Smooth muscle cell (in vitro differentiated cells): Measurements from ENCODE around the gene C3orf22. TPM values are rescaled to one million over a fixed set of nuclear protein-coding genes. Genes with fewer than 3 reads are reported as not detected.
A peak's percentile ranks its signal among the peaks of the same experiment; 100 is the strongest.

Experiments
- DNase-seq: peaks from one replicate; lab custom pipeline; 2025; ENCODE audit not compliant: unreplicated experiment; lab: John Stamatoyannopoulos, UW
- H2AFZ ChIP-seq: fragments of 200-600 bp; sonication (generic); 2 replicates; pipeline ENCODE4 v1.6.0; 2016; ENCODE audit warnings: antibody characterized with exemption, low read depth, mild to moderate bottlenecking
- H3F3A ChIP-seq: fragments of 200-600 bp; sonication (generic); 2 replicates; pipeline ENCODE4 v1.6.0; 2017; ENCODE audit warnings: antibody characterized with exemption, low read depth
- H3K27ac ChIP-seq: fragments of 200-600 bp; sonication (generic); 2 replicates; pipeline ENCODE4 v1.5.1; 2016; ENCODE audit warnings: low read depth, mild to moderate bottlenecking
- H3K27me3 ChIP-seq: fragments of 200-600 bp; sonication (generic); 2 replicates; pipeline ENCODE4 v1.6.1; 2016; ENCODE audit warnings: low read depth, mild to moderate bottlenecking
- H3K36me3 ChIP-seq: fragments of 200-600 bp; sonication (generic); 2 replicates; pipeline ENCODE4 v1.5.1; 2016; ENCODE audit warnings: low read depth
- H3K4me1 ChIP-seq: fragments of 200-600 bp; sonication (generic); 2 replicates; pipeline ENCODE4 v1.5.1; 2016; ENCODE audit warnings: low read depth
- H3K4me2 ChIP-seq: fragments of 200-600 bp; sonication (generic); 2 replicates; pipeline ENCODE4 v1.6.0; 2016; ENCODE audit warnings: mild to moderate bottlenecking
- H3K4me3 ChIP-seq: fragments of 200-600 bp; sonication (generic); 2 replicates; pipeline ENCODE4 v1.5.1; 2016; ENCODE audit warnings: mild to moderate bottlenecking
- H3K79me2 ChIP-seq: fragments of 200-600 bp; sonication (generic); 2 replicates; pipeline ENCODE4 v1.6.0; 2016; ENCODE audit warnings: low read depth, mild to moderate bottlenecking
- H3K9ac ChIP-seq: fragments of 200-600 bp; sonication (generic); 2 replicates; pipeline ENCODE4 v1.6.0; 2016; ENCODE audit warnings: low read depth
- H3K9me3 ChIP-seq: fragments of 200-600 bp; sonication (generic); replicated peaks from 2 replicates; pipeline ENCODE4 v1.5.1; 2016; ENCODE audit warnings: low read depth
- H4K20me1 ChIP-seq: fragments of 200-600 bp; sonication (generic); 2 replicates; pipeline ENCODE4 v1.6.0; 2016; ENCODE audit warnings: low read depth
- whole genome bisulfite sequencing: methylation state at CpG from one replicate; pipeline ENCODE4 v1.1.7; 2016; ENCODE audit warnings: low lambda C conversion rate; 5-methylcytosine and 5-hydroxymethylcytosine counted together
- polyA plus RNA-seq: library from polyadenylated mRNA; unstranded; fragments of >200 nt; fragmentation: Nextera tagmentation; extraction: Ambion mirVana; gene quantifications from 2 replicates; pipeline ENCODE4 v1.2.1, GENCODE V29; 2016
- total RNA-seq: library from RNA; depleted of rRNA; stranded (reverse); fragments of >200 nt; gene quantifications from 2 replicates; pipeline ENCODE4 v1.2.3, GENCODE V29; 2014
- TF ChIP-seq, protein P1 (sequence below): fragments of 200-600 bp; sonication (generic); IDR thresholded peaks from 2 replicates; pipeline ENCODE4 v1.5.1; 2017; ENCODE audit warnings: borderline replicate concordance, mild to moderate bottlenecking, antibody characterized with exemption; ENCODE audit not compliant: insufficient read depth, poor library complexity, severe bottlenecking

The C3orf22 gene
- total and polyA plus RNA-seq, 2 experiments from 2014 or later = not detected

- H3F3A ChIP-seq = no peaks in the 10 kb centered on the region
- H3K9me3 ChIP-seq = no peaks in the 10 kb centered on the region
- no peak overlapping the region for H3K27ac ChIP-seq
- H3K4me3 ChIP-seq = no peak overlapping the region
- H3K36me3 ChIP-seq = no peaks in the 10 kb centered on the region
- H3K79me2 ChIP-seq = no peaks in the 10 kb centered on the region
- H3K4me1 ChIP-seq = no peaks in the 10 kb centered on the region
- TF ChIP-seq, protein P1, sequence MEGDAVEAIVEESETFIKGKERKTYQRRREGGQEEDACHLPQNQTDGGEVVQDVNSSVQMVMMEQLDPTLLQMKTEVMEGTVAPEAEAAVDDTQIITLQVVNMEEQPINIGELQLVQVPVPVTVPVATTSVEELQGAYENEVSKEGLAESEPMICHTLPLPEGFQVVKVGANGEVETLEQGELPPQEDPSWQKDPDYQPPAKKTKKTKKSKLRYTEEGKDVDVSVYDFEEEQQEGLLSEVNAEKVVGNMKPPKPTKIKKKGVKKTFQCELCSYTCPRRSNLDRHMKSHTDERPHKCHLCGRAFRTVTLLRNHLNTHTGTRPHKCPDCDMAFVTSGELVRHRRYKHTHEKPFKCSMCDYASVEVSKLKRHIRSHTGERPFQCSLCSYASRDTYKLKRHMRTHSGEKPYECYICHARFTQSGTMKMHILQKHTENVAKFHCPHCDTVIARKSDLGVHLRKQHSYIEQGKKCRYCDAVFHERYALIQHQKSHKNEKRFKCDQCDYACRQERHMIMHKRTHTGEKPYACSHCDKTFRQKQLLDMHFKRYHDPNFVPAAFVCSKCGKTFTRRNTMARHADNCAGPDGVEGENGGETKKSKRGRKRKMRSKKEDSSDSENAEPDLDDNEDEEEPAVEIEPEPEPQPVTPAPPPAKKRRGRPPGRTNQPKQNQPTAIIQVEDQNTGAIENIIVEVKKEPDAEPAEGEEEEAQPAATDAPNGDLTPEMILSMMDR = no peak
- H3K9ac ChIP-seq = no peak overlapping the region
- H3K27me3 ChIP-seq = no peaks in the 10 kb centered on the region
- no peak overlapping the region for H3K4me2 ChIP-seq
- H4K20me1 ChIP-seq = no peaks in the 10 kb centered on the region
- no peak for DNase-seq
- 93% methylated on average over 91 of the region's 101 CpGs for WGBS
- no peak overlapping the region for H2AFZ ChIP-seq
These were observed 16.9 kb downstream of the C3orf22 start for GRCh38 chr3:126541628-126542339.

DNA sequence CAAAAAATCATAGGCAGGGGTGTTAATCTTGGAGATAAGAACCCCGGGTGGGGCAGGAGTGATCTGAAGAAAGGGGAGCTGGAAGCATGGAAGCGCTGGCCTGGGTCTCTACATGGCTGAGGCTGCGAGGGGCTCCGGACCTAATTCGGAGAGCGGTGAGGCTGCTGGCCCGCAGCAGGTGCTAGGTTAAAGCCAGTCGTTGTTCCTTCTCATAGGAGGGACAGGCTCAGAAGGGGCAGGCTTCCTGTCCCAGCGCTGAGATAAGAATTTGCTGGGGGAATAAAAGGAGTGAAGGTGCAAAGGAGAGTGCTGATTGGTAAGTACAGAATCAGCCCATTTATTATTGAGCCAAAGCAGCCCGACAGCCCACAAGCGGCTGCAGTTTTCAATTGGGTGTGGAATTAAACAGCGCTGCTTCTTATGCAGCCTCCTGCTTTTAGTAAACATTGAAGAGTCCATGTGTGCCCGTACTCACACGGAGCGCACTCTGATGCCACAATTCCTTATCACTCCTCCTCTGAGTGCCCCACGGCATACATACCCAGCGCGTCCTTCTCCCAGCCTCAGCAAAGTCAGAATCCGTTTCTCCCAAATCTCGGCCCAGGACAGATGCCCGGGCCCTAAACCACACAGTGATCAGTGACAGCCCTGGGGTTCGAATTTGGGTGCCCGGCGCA is 17.6 kb downstream of the C3orf22 start:
- peak overlapping the region; percentile 45 for H3K27ac ChIP-seq
- H3K4me1 ChIP-seq = no peaks in the 10 kb centered on the region
- no peaks in the 10 kb centered on the region for H4K20me1 ChIP-seq
- DNase-seq = no peak
- H3K36me3 ChIP-seq = no peaks in the 10 kb centered on the region
- H3K79me2 ChIP-seq = no peaks in the 10 kb centered on the region
- no peak overlapping the region for H3K9ac ChIP-seq
- no peaks in the 10 kb centered on the region for H3K9me3 ChIP-seq
- H3F3A ChIP-seq = no peaks in the 10 kb centered on the region
- TF ChIP-seq, protein P1 = no peak
- peak overlapping the region; percentile 48 for H3K4me2 ChIP-seq
- H2AFZ ChIP-seq = no peak overlapping the region
- H3K4me3 ChIP-seq = no peak overlapping the region
- 88% methylated on average over 21 of the region's 24 CpGs for WGBS
- peaks cover 6% of the 10 kb centered on the region for H3K27me3 ChIP-seq

- no peaks in the 10 kb centered on the region for H3K9me3 ChIP-seq
- H4K20me1 ChIP-seq = no peaks in the 10 kb centered on the region
- peak overlapping the region; percentile 48 for H3K4me2 ChIP-seq
- peak overlapping the region; percentile 45 for H3K27ac ChIP-seq
- H3K9ac ChIP-seq = no peak overlapping the region
- no peak overlapping the region for H2AFZ ChIP-seq
- 21% methylated on average over 9 of the region's 9 CpGs for WGBS
- TF ChIP-seq, protein P1 = no peak
- DNase-seq = no peak
- H3K27me3 ChIP-seq = peaks cover 13% of the 10 kb centered on the region
- H3F3A ChIP-seq = no peaks in the 10 kb centered on the region
- no peaks in the 10 kb centered on the region for H3K79me2 ChIP-seq
- H3K4me3 ChIP-seq = no peak overlapping the region
- H3K36me3 ChIP-seq = no peaks in the 10 kb centered on the region
- H3K4me1 ChIP-seq = no peaks in the 10 kb centered on the region
These were observed 18.3 kb downstream of the C3orf22 start for GRCh38 chr3:126540342-126540849.
